Gastrocnemius medialis (tissue), 4 donors: ENCODE results near the gene COMMD2. TPM values are rescaled to one million over a fixed set of nuclear protein-coding genes. Genes with fewer than 3 reads are reported as not detected.

Source experiments
- ATAC-seq, 2 donors: fragments of 150-250 bp; one replicate each; pipeline ENCODE4 v1.9.1; 2016
- DNase-seq, 2 donors: peaks; one replicate each; pipeline ENCODE4 v3.0.0-alpha.2; 2019
- H3K27ac ChIP-seq, 4 donors: fragments of 200-600 bp; sonication (generic); 1 replicate in 1 of 4; 2 replicates in 3 of 4; pipeline ENCODE4 v1.5.1; 2016 to 2018; ENCODE audit warnings: mild to moderate bottlenecking in 2 of 4, moderate library complexity in 1 of 4
- H3K27me3 ChIP-seq, 3 donors: fragments of 200-600 bp; sonication (generic) in 2 of 3; 1 replicate in 1 of 3; 2 replicates in 2 of 3; pipeline versions ENCODE4 v1.5.1 to v1.6.0; 2016 to 2019; ENCODE audit warnings: mild to moderate bottlenecking in 1 of 3, moderate library complexity in 1 of 3
- H3K36me3 ChIP-seq, 2 donors: fragments of 200-600 bp; sonication (generic) in 1 of 2; one replicate each; pipeline ENCODE4 v1.5.1; 2017 to 2018
- H3K4me1 ChIP-seq, 2 donors: fragments of 200-600 bp; sonication (generic) in 1 of 2; one replicate each; pipeline ENCODE4 v1.5.1; 2016 to 2017; ENCODE audit warnings: mild to moderate bottlenecking in 2 of 2
- H3K4me3 ChIP-seq, 4 donors: fragments of 200-600 bp; sonication (generic) in 3 of 4; 1 replicate in 1 of 4; 2 replicates in 3 of 4; pipeline ENCODE4 v1.5.1; 2016 to 2019; ENCODE audit warnings: mild to moderate bottlenecking in 2 of 4
- H3K9me3 ChIP-seq, 3 donors: fragments of 200-600 bp; sonication (generic) in 2 of 3; 1 replicate in 1 of 3; 2 replicates in 2 of 3; pipeline ENCODE4 v1.5.1; 2016 to 2019
- POLR2A ChIP-seq, 2 donors: fragments of 450-650 bp; IDR thresholded peaks; one replicate each; pipeline ENCODE4 v1.6.1; 2017; ENCODE audit warnings: antibody characterized with exemption in 2 of 2, mild to moderate bottlenecking in 2 of 2, moderate library complexity in 2 of 2
- in situ Hi-C, 4 donors: fragments of 200-750 bp; cut with MboI; loops; one replicate each; pipeline versions ENCODE4 v1.15.0 to v1.8.0; 2017; ENCODE audit warnings: low sequenced_read_pairs in 4 of 4
- intact Hi-C: fragments of 100-400 bp; cut with DNase I; formaldehyde crosslinking; loops from one replicate; pipeline ENCODE4 v1.15.1; 2023; ENCODE audit warnings: low total_unique reads
- total RNA-seq, 4 donors: library from RNA; depleted of rRNA; stranded (reverse); fragments of >200 nt; gene quantifications; one replicate each; pipeline versions ENCODE4 v1.1.0 to v1.2.3, GENCODE V29; 2016
- TF ChIP-seq, protein P1 (sequence below), 5 experiments: fragments of 450-650 bp in 3 of 5; fragments of 200-600 bp in 2 of 5; sonication (generic) in 2 of 5; IDR thresholded peaks in 4 of 5; conservative IDR thresholded peaks in 1 of 5; 1 replicate in 4 of 5; 2 replicates in 1 of 5; pipeline ENCODE4 v1.5.1; 2016 to 2019; ENCODE audit warnings: antibody characterized with exemption in 5 of 5, mild to moderate bottlenecking in 3 of 5, moderate library complexity in 3 of 5

The COMMD2 gene
- total RNA-seq, 4 donors from 2014 or later: 7.9 to 10.0 (median 8.6) TPM

DNA sequence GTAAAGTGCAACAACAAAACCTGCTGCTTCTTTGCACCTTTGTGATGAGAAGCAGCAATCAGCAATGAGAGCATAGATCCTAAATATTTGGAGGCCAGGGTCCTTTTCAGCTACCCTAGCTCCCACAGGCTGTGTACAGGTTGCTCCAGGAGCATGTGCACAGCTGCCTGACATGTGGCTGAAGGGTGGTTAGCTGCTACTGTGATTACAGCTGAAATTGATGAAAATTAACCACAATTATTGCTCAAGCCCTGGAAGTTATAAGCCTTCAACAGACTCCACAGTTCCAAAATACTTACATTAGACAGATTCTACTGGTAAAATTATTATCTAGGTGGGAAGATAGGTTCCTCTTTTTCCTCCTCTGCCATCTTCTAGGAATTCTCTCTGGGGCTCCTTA lies 28.5 kb downstream of the COMMD2 start:
- no peak overlapping the region for H3K27ac ChIP-seq
- H3K4me3 ChIP-seq: no peak overlapping the region
- no peaks in the 10 kb centered on the region for H3K36me3 ChIP-seq
- no peak for ATAC-seq
- H3K4me1 ChIP-seq: no peaks in the 10 kb centered on the region
- intact Hi-C loops (no loop called here), in situ Hi-C loops (loop anchor here in 1 of 4 donors (25.0 kb wide), 1 partner anchor 211 kb away; no protein-coding TSS in a partner anchor)
- H3K27me3 ChIP-seq: no peaks in the 10 kb centered on the region
- TF ChIP-seq, protein P1, sequence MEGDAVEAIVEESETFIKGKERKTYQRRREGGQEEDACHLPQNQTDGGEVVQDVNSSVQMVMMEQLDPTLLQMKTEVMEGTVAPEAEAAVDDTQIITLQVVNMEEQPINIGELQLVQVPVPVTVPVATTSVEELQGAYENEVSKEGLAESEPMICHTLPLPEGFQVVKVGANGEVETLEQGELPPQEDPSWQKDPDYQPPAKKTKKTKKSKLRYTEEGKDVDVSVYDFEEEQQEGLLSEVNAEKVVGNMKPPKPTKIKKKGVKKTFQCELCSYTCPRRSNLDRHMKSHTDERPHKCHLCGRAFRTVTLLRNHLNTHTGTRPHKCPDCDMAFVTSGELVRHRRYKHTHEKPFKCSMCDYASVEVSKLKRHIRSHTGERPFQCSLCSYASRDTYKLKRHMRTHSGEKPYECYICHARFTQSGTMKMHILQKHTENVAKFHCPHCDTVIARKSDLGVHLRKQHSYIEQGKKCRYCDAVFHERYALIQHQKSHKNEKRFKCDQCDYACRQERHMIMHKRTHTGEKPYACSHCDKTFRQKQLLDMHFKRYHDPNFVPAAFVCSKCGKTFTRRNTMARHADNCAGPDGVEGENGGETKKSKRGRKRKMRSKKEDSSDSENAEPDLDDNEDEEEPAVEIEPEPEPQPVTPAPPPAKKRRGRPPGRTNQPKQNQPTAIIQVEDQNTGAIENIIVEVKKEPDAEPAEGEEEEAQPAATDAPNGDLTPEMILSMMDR (IDR thresholded peaks at IDR 0.05 in 4 of 5, conservative IDR thresholded peaks at IDR 0.05 in 1 of 5): no peak
- TF ChIP-seq POLR2A (IDR thresholded peaks at IDR 0.05): no peak
- peaks cover 0 to 7% (median 0%) of the 10 kb centered on the region in 3 donors for H3K9me3 ChIP-seq
- DNase-seq: no peak

DNA sequence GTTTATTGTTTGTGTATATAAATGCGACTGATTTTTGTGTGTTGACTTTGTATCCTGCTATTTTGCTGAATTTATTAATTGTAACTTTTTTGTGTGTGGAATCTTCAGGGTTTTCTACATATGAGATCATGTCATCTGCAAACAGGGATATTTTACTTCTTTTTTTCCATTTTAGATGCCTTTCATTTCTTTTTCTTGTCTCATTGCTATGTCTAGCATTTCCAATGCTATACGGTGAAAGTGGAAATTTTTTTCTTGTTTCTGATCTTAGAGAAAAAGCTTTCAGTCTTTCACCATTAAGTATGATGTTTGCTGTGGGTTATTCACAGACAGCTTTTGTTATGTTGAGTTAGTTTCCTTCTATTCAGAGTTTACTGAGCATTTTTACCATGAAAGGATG lies 31.4 kb downstream of the COMMD2 start:
- ATAC-seq (no peak), DNase-seq (no peak)
- intact Hi-C loops (no loop called here), in situ Hi-C loops (loop anchor here in 1 of 4 donors (25.0 kb wide), 1 partner anchor 209 kb away; no protein-coding TSS in a partner anchor)
- no peak overlapping the region for H3K4me3 ChIP-seq
- H3K27me3 ChIP-seq: no peaks in the 10 kb centered on the region
- H3K4me1 ChIP-seq: no peaks in the 10 kb centered on the region
- no peak overlapping the region for H3K27ac ChIP-seq
- no peaks in the 10 kb centered on the region for H3K36me3 ChIP-seq
- TF ChIP-seq, protein P1 (IDR thresholded peaks at IDR 0.05 in 4 of 5, conservative IDR thresholded peaks at IDR 0.05 in 1 of 5): no peak
- no peak for TF ChIP-seq POLR2A (IDR thresholded peaks at IDR 0.05)
- peaks cover 0 to 7% (median 0%) of the 10 kb centered on the region in 3 donors for H3K9me3 ChIP-seq

DNA sequence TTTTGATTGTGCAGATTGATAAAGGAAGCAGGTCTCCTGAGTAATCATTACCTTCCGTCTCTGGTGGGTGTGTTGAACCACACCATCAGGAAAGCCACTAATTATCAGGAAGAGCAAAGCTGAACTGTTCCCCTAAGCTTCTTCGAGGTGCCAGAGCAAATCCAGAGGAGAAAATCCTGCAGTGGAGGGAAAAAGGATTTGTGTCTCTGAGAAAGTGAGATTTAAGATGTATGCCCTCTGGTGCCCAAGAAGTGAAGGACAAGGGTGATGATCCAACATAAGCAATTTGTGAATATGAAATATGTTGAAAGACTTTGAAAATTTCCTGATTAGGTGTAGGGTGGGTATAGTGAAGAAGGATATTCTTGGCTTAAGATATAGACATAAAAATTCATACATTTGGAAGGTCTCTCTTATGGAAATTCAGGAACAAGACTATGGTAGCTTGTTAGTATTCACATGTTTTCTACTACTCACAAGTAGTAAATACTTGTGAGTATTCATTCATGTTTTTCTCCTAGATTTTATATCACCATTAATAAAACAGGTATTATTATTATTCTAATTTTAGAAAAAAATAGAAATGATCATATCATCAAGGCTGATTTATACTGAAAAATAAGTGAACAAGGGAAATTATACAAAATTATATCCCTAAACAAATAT lies 34.8 kb downstream of the COMMD2 start:
- in situ Hi-C loops: loop anchor here (5.0 to 25.0 kb wide), 3 partner anchors 200 to 205 kb away; no protein-coding TSS in a partner anchor

DNA sequence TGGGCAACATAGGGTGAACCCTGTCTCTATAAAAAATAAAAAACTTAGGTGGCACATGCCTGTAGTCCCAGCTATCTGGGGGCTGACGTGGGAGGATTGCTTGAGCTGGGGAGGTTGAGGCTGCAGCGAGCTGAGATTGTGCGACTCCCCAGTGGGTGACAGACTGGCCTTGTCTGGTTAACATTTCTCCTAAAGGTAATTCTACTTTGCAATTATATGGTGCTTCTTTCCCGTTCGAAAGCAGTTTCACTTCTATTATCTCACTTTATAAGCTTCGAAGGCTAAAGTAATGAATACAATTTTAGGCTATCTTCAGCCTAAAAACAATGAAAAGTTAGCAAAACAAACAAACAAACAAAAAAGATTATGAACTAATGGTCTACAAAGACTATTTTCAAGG lies 35.3 kb downstream of the COMMD2 start:
- Histone ChIP-seq H3K4me3 (peak overlapping the region in 1 of 4 donors; percentile 24), H3K36me3 (no peaks in the 10 kb centered on the region), H3K27me3 (no peaks in the 10 kb centered on the region), H3K4me1 (no peaks in the 10 kb centered on the region), H3K9me3 (peaks cover 0 to 7% (median 0%) of the 10 kb centered on the region in 3 donors), H3K27ac (no peak overlapping the region)
- intact Hi-C loops (loop anchor here (1.0 to 5.0 kb wide), 2 partner anchors 185 to 205 kb away; no protein-coding TSS in a partner anchor), in situ Hi-C loops (loop anchor here (5.0 to 25.0 kb wide), 3 partner anchors 200 to 205 kb away; no protein-coding TSS in a partner anchor)
- TF ChIP-seq POLR2A (IDR thresholded peaks at IDR 0.05): no peak
- TF ChIP-seq, protein P1 (IDR thresholded peaks at IDR 0.05 in 4 of 5, conservative IDR thresholded peaks at IDR 0.05 in 1 of 5): no peak
- no peak for DNase-seq
- ATAC-seq: no peak

More for the DNA sequence above, 34.8 kb downstream of the COMMD2 start:
- ATAC-seq (peak; percentile 60 to 70), DNase-seq (peak in 1 of 2 donors; percentile 32)
- H3K9me3 ChIP-seq: peaks cover 0 to 7% (median 0%) of the 10 kb centered on the region in 3 donors
- H3K27ac ChIP-seq: no peak overlapping the region
- intact Hi-C loops: loop anchor here (1.0 to 5.0 kb wide), 2 partner anchors 185 to 205 kb away; no protein-coding TSS in a partner anchor
- TF ChIP-seq, protein P1 (IDR thresholded peaks at IDR 0.05 in 4 of 5, conservative IDR thresholded peaks at IDR 0.05 in 1 of 5): peak; percentile 60 to 79 (median 72)
- no peak for TF ChIP-seq POLR2A (IDR thresholded peaks at IDR 0.05)
- H3K4me3 ChIP-seq: peak overlapping the region in 1 of 4 donors; percentile 24
- no peaks in the 10 kb centered on the region for H3K27me3 ChIP-seq
- no peaks in the 10 kb centered on the region for H3K4me1 ChIP-seq
- H3K36me3 ChIP-seq: no peaks in the 10 kb centered on the region
